OCI-LY1 (cell line): Measurements from ENCODE around the gene ALOX5AP.

Experiments used
- H2AFZ ChIP-seq: fragments of 200-600 bp; sonication (generic), shearing (Covaris generic); 2 replicates; pipeline ENCODE4 v1.6.0; 2014; ENCODE audit warnings: antibody characterized with exemption, mild to moderate bottlenecking, low read length
- H3F3A ChIP-seq: fragments of 200-600 bp; sonication (generic), shearing (Covaris generic); 2 replicates; pipeline ENCODE4 v1.6.0; 2014; ENCODE audit warnings: mild to moderate bottlenecking, antibody characterized with exemption, low read length, moderate library complexity; ENCODE audit not compliant: insufficient read depth
- H3K27ac ChIP-seq: fragments of 200-600 bp; sonication (generic); 2 replicates; pipeline ENCODE4 v1.5.1; 2014; ENCODE audit warnings: low read length, mixed run types, mild to moderate bottlenecking, low read depth; ENCODE audit not compliant: poor library complexity, severe bottlenecking
- H3K27me3 ChIP-seq: fragments of 200-600 bp; sonication (generic); 2 replicates; pipeline ENCODE4 v1.6.0; 2014; ENCODE audit warnings: antibody characterized with exemption, mild to moderate bottlenecking, low read length, moderate library complexity; ENCODE audit not compliant: insufficient read depth
- H3K36me3 ChIP-seq: fragments of 200-600 bp; sonication (generic); 2 replicates; pipeline ENCODE4 v1.6.1; 2014; ENCODE audit warnings: mild to moderate bottlenecking, antibody characterized with exemption, low read length, moderate library complexity, mixed read lengths; ENCODE audit not compliant: insufficient read depth
- H3K4me1 ChIP-seq: fragments of 200-600 bp; sonication (generic); 2 replicates; pipeline ENCODE4 v1.5.1; 2014; ENCODE audit warnings: mild to moderate bottlenecking, low read length, moderate library complexity; ENCODE audit not compliant: insufficient read depth, severe bottlenecking
- H3K4me2 ChIP-seq: fragments of 200-600 bp; sonication (generic), shearing (Covaris generic); 2 replicates; pipeline ENCODE4 v1.6.1; 2014; ENCODE audit warnings: low read length
- H3K4me3 ChIP-seq: fragments of 200-600 bp; sonication (generic); 2 replicates; pipeline ENCODE4 v1.5.1; 2014; ENCODE audit warnings: low read length, low read depth, mild to moderate bottlenecking, mixed read lengths; ENCODE audit not compliant: poor library complexity, severe bottlenecking
- H3K79me2 ChIP-seq: fragments of 200-600 bp; shearing (Covaris generic); 2 replicates; pipeline ENCODE4 v1.6.1; 2016; ENCODE audit warnings: mixed run types, low read length, mixed read lengths; ENCODE audit not compliant: insufficient read depth
- H3K9ac ChIP-seq: fragments of 200-600 bp; sonication (generic), shearing (Covaris generic); 2 replicates; pipeline ENCODE4 v1.6.1; 2014; ENCODE audit warnings: mild to moderate bottlenecking, low read length, mixed read lengths
- H3K9me2 ChIP-seq: fragments of 200-600 bp; sonication (generic), shearing (Covaris generic); 2 replicates; pipeline ENCODE4 v1.6.1; 2014; ENCODE audit warnings: low read depth, mild to moderate bottlenecking, low read length, mixed read lengths
- H3K9me3 ChIP-seq: fragments of 200-600 bp; shearing (Covaris generic); 2 replicates; pipeline ENCODE4 v1.6.1; 2014; ENCODE audit warnings: low read length, mixed read lengths
- H4K20me1 ChIP-seq: fragments of 200-600 bp; sonication (generic), shearing (Covaris generic); 2 replicates; pipeline ENCODE4 v1.6.0; 2016; ENCODE audit warnings: mild to moderate bottlenecking, low read length; ENCODE audit not compliant: insufficient read depth
- CTCF ChIP-seq: fragments of 200-600 bp; sonication (generic), shearing (Covaris generic); IDR thresholded peaks from 2 replicates; pipeline ENCODE4 v1.5.1; 2017; ENCODE audit warnings: mild to moderate bottlenecking, antibody characterized with exemption, low read length, moderate library complexity, mixed read lengths
- EZH2 ChIP-seq: fragments of 200-600 bp; sonication (generic), shearing (Covaris generic); IDR thresholded peaks from 2 replicates; pipeline ENCODE4 v1.8.0; 2017; ENCODE audit warnings: borderline replicate concordance, mixed run types, mild to moderate bottlenecking, antibody characterized with exemption, low read length, moderate library complexity, mixed read lengths

ALOX5AP gene

GRCh38 chr13:30727491-30728355 lies 7.6 kb upstream of the ALOX5AP start:
- Histone ChIP-seq H3K27me3 (no peaks in the 10 kb centered on the region), H3K4me2 (no peak overlapping the region), H3F3A (no peaks in the 10 kb centered on the region), H3K4me3 (no peak overlapping the region), H3K9me2 (no peaks in the 10 kb centered on the region), H3K27ac (no peak overlapping the region), H3K4me1 (no peaks in the 10 kb centered on the region), H3K79me2 (no peaks in the 10 kb centered on the region), H4K20me1 (no peaks in the 10 kb centered on the region), H3K9me3 (no peaks in the 10 kb centered on the region), H2AFZ (no peak overlapping the region), H3K36me3 (no peaks in the 10 kb centered on the region), H3K9ac (no peak overlapping the region)
- TF ChIP-seq CTCF (no peak), EZH2 (no peak)

GRCh38 chr13:30729801-30730200 lies 5.5 kb upstream of the ALOX5AP start:
- no peaks in the 10 kb centered on the region for H4K20me1 ChIP-seq
- no peak for TF ChIP-seq CTCF
- TF ChIP-seq EZH2: no peak
- no peak overlapping the region for H3K9ac ChIP-seq
- no peak overlapping the region for H3K4me3 ChIP-seq
- H3K4me1 ChIP-seq: peaks cover 8% of the 10 kb centered on the region
- no peaks in the 10 kb centered on the region for H3K36me3 ChIP-seq
- no peaks in the 10 kb centered on the region for H3K9me2 ChIP-seq
- H3F3A ChIP-seq: no peaks in the 10 kb centered on the region
- H3K27me3 ChIP-seq: no peaks in the 10 kb centered on the region
- H3K27ac ChIP-seq: no peak overlapping the region
- H3K9me3 ChIP-seq: no peaks in the 10 kb centered on the region
- no peak overlapping the region for H2AFZ ChIP-seq
- no peak overlapping the region for H3K4me2 ChIP-seq
- no peaks in the 10 kb centered on the region for H3K79me2 ChIP-seq

GRCh38 chr13:30730526-30730925 lies 4.8 kb upstream of the ALOX5AP start:
- no peaks in the 10 kb centered on the region for H3F3A ChIP-seq
- no peaks in the 10 kb centered on the region for H3K9me2 ChIP-seq
- TF ChIP-seq EZH2: no peak
- no peak for TF ChIP-seq CTCF
- no peak overlapping the region for H3K27ac ChIP-seq
- H2AFZ ChIP-seq: no peak overlapping the region
- no peak overlapping the region for H3K4me2 ChIP-seq
- no peaks in the 10 kb centered on the region for H3K9me3 ChIP-seq
- no peaks in the 10 kb centered on the region for H4K20me1 ChIP-seq
- no peak overlapping the region for H3K4me3 ChIP-seq
- peaks cover 16% of the 10 kb centered on the region for H3K4me1 ChIP-seq
- no peak overlapping the region for H3K9ac ChIP-seq
- no peaks in the 10 kb centered on the region for H3K27me3 ChIP-seq
- no peaks in the 10 kb centered on the region for H3K79me2 ChIP-seq
- H3K36me3 ChIP-seq: no peaks in the 10 kb centered on the region
